ENCODE results near the gene ZIM2. TPM values are rescaled to one million over a fixed set of nuclear protein-coding genes. Genes with fewer than 3 reads are reported as not detected.

The ZIM2 gene
- total and polyA plus RNA-seq, 12 donors = 0.06 to 0.15 (median 0.13) TPM; not detected in 8

GRCh38 chr19:56760842-56761241 is 79.7 kb downstream of the ZIM2 start:
- no peaks in the 10 kb centered on the region for H3K36me3 ChIP-seq
- H3K9me3 ChIP-seq = peaks cover 0 to 63% (median 0%) of the 10 kb centered on the region in 11 donors
- H3K4me1 ChIP-seq = peaks cover 0 to 12% (median 6%) of the 10 kb centered on the region in 9 donors
- H3K27me3 ChIP-seq = peaks cover 0 to 6% (median 0%) of the 10 kb centered on the region in 7 donors
- intact Hi-C loops (cut with DNase I) = no loop called here
- H3K27ac ChIP-seq = no peak overlapping the region
- 91 to 92% methylated on average over 10 of the region's 10 CpGs for WGBS, 2 donors
- no peak for ATAC-seq
- DNase-seq = no peak
- no peak for TF ChIP-seq CTCF (IDR thresholded peaks at IDR 0.05)
- no peak overlapping the region for H3K4me3 ChIP-seq

GRCh38 chr19:56759531-56759930 is 81.0 kb downstream of the ZIM2 start:
- TF ChIP-seq CTCF (IDR thresholded peaks at IDR 0.05) = no peak
- Histone ChIP-seq H3K36me3 (no peaks in the 10 kb centered on the region), H3K4me3 (no peak overlapping the region), H3K9me3 (peaks cover 0 to 50% (median 0%) of the 10 kb centered on the region in 11 donors), H3K4me1 (no peaks in the 10 kb centered on the region), H3K27me3 (peaks cover 0 to 6% (median 0%) of the 10 kb centered on the region in 7 donors), H3K27ac (no peak overlapping the region)
- no peak for DNase-seq
- intact Hi-C loops (cut with DNase I) = loop anchor here in 1 of 10 donors (10.0 kb wide), 2 partner anchors 75 to 335 kb away; no protein-coding TSS in a partner anchor
- ATAC-seq = no peak
- 81 to 85% methylated on average over 8 of the region's 8 CpGs for WGBS, 2 donors

GRCh38 chr19:56751078-56751489 is 89.4 kb downstream of the ZIM2 start:
- H3K27me3 ChIP-seq = peaks cover 0 to 16% (median 4%) of the 10 kb centered on the region in 7 donors
- peak in 1 of 8 donors; percentile 16 for ATAC-seq

GRCh38 chr19:56750658-56751057 is 89.9 kb downstream of the ZIM2 start:
- Histone ChIP-seq H3K4me1 (no peaks in the 10 kb centered on the region), H3K27me3 (peaks cover 0 to 16% (median 4%) of the 10 kb centered on the region in 7 donors), H3K36me3 (no peaks in the 10 kb centered on the region), H3K27ac (no peak overlapping the region), H3K9me3 (peaks cover 0 to 4% (median 0%) of the 10 kb centered on the region in 11 donors), H3K4me3 (no peak overlapping the region)
- DNase-seq = no peak
- no peak for TF ChIP-seq CTCF (IDR thresholded peaks at IDR 0.05)
- no peak for ATAC-seq
- intact Hi-C loops (cut with DNase I) = loop anchor here in 1 of 10 donors (10.0 kb wide), 2 partner anchors 84 to 344 kb away; no protein-coding TSS in a partner anchor
- 60% methylated on average over 11 of the region's 11 CpGs for WGBS, 2 donors

More at GRCh38 chr19:56751078-56751489, 89.4 kb downstream of the ZIM2 start:
- Histone ChIP-seq H3K9me3 (peaks cover 0 to 4% (median 0%) of the 10 kb centered on the region in 11 donors), H3K4me1 (no peaks in the 10 kb centered on the region), H3K4me3 (no peak overlapping the region), H3K27ac (no peak overlapping the region), H3K36me3 (no peaks in the 10 kb centered on the region)
- no peak for DNase-seq
- 4 to 6% methylated on average over 6 of the region's 6 CpGs for WGBS, 2 donors
- TF ChIP-seq CTCF (IDR thresholded peaks at IDR 0.05) = no peak
- intact Hi-C loops (cut with DNase I) = loop anchor here in 1 of 10 donors (10.0 kb wide), 2 partner anchors 84 to 344 kb away; no protein-coding TSS in a partner anchor
